GM12878 (cell line): ENCODE results near the gene FOXJ1. TPM values are rescaled to one million over a fixed set of nuclear protein-coding genes. Genes with fewer than 3 reads are reported as not detected.
A peak's percentile ranks its signal among the peaks of the same experiment; 100 is the strongest.

ENCODE experiments used
- ATAC-seq: fragments of 200-7000 bp; cut with Tn5 transposase; 3 replicates; pipeline ENCODE4 v1.9.1; 2020; ENCODE audit warnings: mild to moderate bottlenecking, moderate library complexity
- BruUV-seq: library from RNA; stranded (reverse); fragments of 400-500 nt; replicated peaks from 2 replicates; lab custom pipeline; 2021; lab: Mats Ljungman, UMichigan
- CTCF ChIA-PET: fragments of 300-600 bp; sonication (Branson Sonifier 250); formaldehyde crosslinking; extraction: SDS; loops from one replicate; lab custom pipeline; 2021; ENCODE audit warnings: inconsistent platforms; lab: Yijun Ruan, JAX
- POLR2A ChIA-PET: fragments of 350-600 bp; formaldehyde crosslinking; extraction: SDS; loops from one replicate; lab custom pipeline; 2021; ENCODE audit warnings: inconsistent platforms; lab: Charles Lee
- RAD21 ChIA-PET: fragments of 300-600 bp; sonication (Branson Sonifier 250); formaldehyde crosslinking; loops from one replicate; lab custom pipeline; 2023; ENCODE audit warnings: antibody characterized with exemption; ENCODE audit not compliant: unreplicated experiment; lab: Charles Lee
- SMC1A ChIA-PET: fragments of 300-600 bp; sonication (Branson Sonifier 250); formaldehyde crosslinking; loops from one replicate; lab custom pipeline; 2023; ENCODE audit not compliant: unreplicated experiment, uncharacterized antibody; lab: Charles Lee
- DNase-seq: peaks from one replicate; pipeline ENCODE4 v3.0.0-alpha.2; 2011; ENCODE audit warnings: low read depth, low spot score
- FAIRE-seq: peaks from 3 replicates; lab custom pipeline; 2011; peaks lifted over from hg19 to GRCh38; lab: Jason Lieb, UNC
- H2AFZ ChIP-seq: 2 replicates; pipeline ENCODE4 v1.6.0; 2011; ENCODE audit warnings: low read depth, low read length, control low read depth; ENCODE audit not compliant: control insufficient read depth
- H3K27ac ChIP-seq: 2 replicates; pipeline ENCODE4 v1.5.1; 2011; ENCODE audit warnings: control low read depth; ENCODE audit not compliant: control insufficient read depth, insufficient read depth
- H3K27me3 ChIP-seq, 2 experiments: replicated peaks in 1 of 2; 2 replicates each; pipeline versions ENCODE4 v1.6.0 to v1.6.1; 2011; ENCODE audit warnings: low read length in 1 of 2; ENCODE audit not compliant: control insufficient read depth in 2 of 2, insufficient read depth in 2 of 2
- H3K36me3 ChIP-seq, 2 experiments: 2 replicates each; pipeline ENCODE4 v1.5.1; 2011; ENCODE audit warnings: low read length in 1 of 2; ENCODE audit not compliant: control insufficient read depth in 2 of 2, insufficient read depth in 2 of 2
- H3K4me1 ChIP-seq: 2 replicates; pipeline ENCODE4 v1.6.1; 2011; ENCODE audit warnings: mild to moderate bottlenecking, low read length, moderate library complexity, mixed read lengths; ENCODE audit not compliant: control insufficient read depth, insufficient read depth
- H3K4me2 ChIP-seq: 2 replicates; pipeline ENCODE4 v1.6.0; 2011; ENCODE audit warnings: control low read depth; ENCODE audit not compliant: control insufficient read depth, insufficient read depth
- H3K4me3 ChIP-seq: fragments of 200-600 bp; sonication (generic); 2 replicates; pipeline ENCODE4 v1.5.1; 2016
- H3K79me2 ChIP-seq: 2 replicates; pipeline ENCODE4 v1.6.0; 2011; ENCODE audit warnings: low read length; ENCODE audit not compliant: control insufficient read depth, insufficient read depth
- H3K9ac ChIP-seq: 2 replicates; pipeline ENCODE4 v1.8.0; 2011; ENCODE audit warnings: low read length, control low read depth, mixed read lengths; ENCODE audit not compliant: control insufficient read depth, insufficient read depth
- H3K9me3 ChIP-seq: replicated peaks from 3 replicates; pipeline ENCODE4 v1.5.1; 2011; ENCODE audit warnings: mild to moderate bottlenecking, low read length; ENCODE audit not compliant: control insufficient read depth, insufficient read depth
- H4K20me1 ChIP-seq: 2 replicates; pipeline ENCODE4 v1.6.0; 2011; ENCODE audit not compliant: control insufficient read depth, insufficient read depth
- BMI1 ChIP-seq: fragments of 450-650 bp; IDR thresholded peaks from 2 replicates; pipeline ENCODE4 v1.6.1; 2016; ENCODE audit warnings: mild to moderate bottlenecking, moderate library complexity, borderline replicate concordance
- GABPA ChIP-seq: IDR thresholded peaks from 2 replicates; pipeline ENCODE4 v1.6.1; 2014; ENCODE audit warnings: antibody characterized with exemption, low read depth, mild to moderate bottlenecking, inconsistent platforms
- IRF5 ChIP-seq: fragments of 450-650 bp; IDR thresholded peaks from 2 replicates; pipeline ENCODE4 v1.6.1; 2017; ENCODE audit warnings: borderline replicate concordance
- MEF2B ChIP-seq: fragments of 450-650 bp; IDR thresholded peaks from 2 replicates; pipeline ENCODE4 v1.6.1; 2018; ENCODE audit warnings: mild to moderate bottlenecking, moderate library complexity; ENCODE audit not compliant: partially characterized antibody, poor library complexity, severe bottlenecking
- MLLT1 ChIP-seq: fragments of 450-650 bp; IDR thresholded peaks from 2 replicates; pipeline ENCODE4 v1.6.1; 2016; ENCODE audit warnings: mild to moderate bottlenecking
- NFXL1 ChIP-seq: fragments of 450-650 bp; IDR thresholded peaks from 2 replicates; pipeline ENCODE4 v1.6.1; 2017; ENCODE audit warnings: antibody characterized with exemption, mild to moderate bottlenecking, borderline replicate concordance
- NFYB ChIP-seq: IDR thresholded peaks from 2 replicates; pipeline ENCODE4 v1.6.1; 2011; ENCODE audit warnings: low read depth, mild to moderate bottlenecking, low read length, improper control_type of control experiment, moderate library complexity; ENCODE audit not compliant: insufficient read depth
- PML ChIP-seq: IDR thresholded peaks from 2 replicates; pipeline ENCODE4 v1.6.1; 2012; ENCODE audit warnings: low read length, inconsistent platforms
- RB1 ChIP-seq: fragments of 450-650 bp; formaldehyde crosslinking; IDR thresholded peaks from 2 replicates; pipeline ENCODE4 v1.6.1; 2017; ENCODE audit warnings: mild to moderate bottlenecking, borderline replicate concordance
- RUNX3 ChIP-seq: IDR thresholded peaks from 2 replicates; pipeline ENCODE4 v1.6.1; 2012; ENCODE audit warnings: low read length, inconsistent platforms
- STAT3 ChIP-seq: IDR thresholded peaks from 2 replicates; pipeline ENCODE4 v1.6.1; 2011; ENCODE audit warnings: low read depth, low read length, improper control_type of control experiment
- SUPT20H ChIP-seq: IDR thresholded peaks from 2 replicates; pipeline ENCODE4 v1.6.1; 2011; ENCODE audit warnings: low read depth, mild to moderate bottlenecking, low read length, moderate library complexity, borderline replicate concordance; ENCODE audit not compliant: control insufficient read depth
- TAF1 ChIP-seq: IDR thresholded peaks from 2 replicates; pipeline ENCODE4 v1.6.1; 2011; ENCODE audit warnings: mild to moderate bottlenecking, low read depth, low read length, borderline replicate concordance
- ZNF592 ChIP-seq: fragments of 450-650 bp; IDR thresholded peaks from 2 replicates; pipeline ENCODE4 v1.6.1; 2017; ENCODE audit warnings: mild to moderate bottlenecking, moderate library complexity
- ZZZ3 ChIP-seq: IDR thresholded peaks from 2 replicates; pipeline ENCODE4 v1.6.1; 2011; ENCODE audit warnings: low read depth; ENCODE audit not compliant: control insufficient read depth, insufficient read length
- WGBS: methylation state at CpG from one replicate; pipeline ENCODE4 v1.1.6; 2016; ENCODE audit warnings: low lambda C conversion rate; ENCODE audit not compliant: insufficient replicate concordance, insufficient coverage; ENCODE audit errors: missing lambda C conversion rate; 5-methylcytosine and 5-hydroxymethylcytosine counted together
- in situ Hi-C: fragments of 300-500 bp; cut with MboI; formaldehyde crosslinking; loops from 9 replicates; pipeline ENCODE4 v1.14.3; 2018; ENCODE audit warnings: mixed read lengths
- intact Hi-C: fragments of 100-400 bp; cut with micrococcal nuclease; formaldehyde crosslinking; loops from one replicate; pipeline ENCODE4 v1.14.2; 2022; ENCODE audit not compliant: unreplicated experiment
- polyA plus RNA-seq, 11 experiments: library from polyadenylated mRNA; depleted of rRNA in 4 of 11; unstranded in 6 of 11; stranded (reverse) in 5 of 11; fragments of >200 nt; fragmentation: Nextera tagmentation in 4 of 11; fragmentation: Illumina TruSeq in 1 of 11; extraction: Ambion mirVana in 4 of 11; extraction: Trizol in 1 of 11; gene quantifications; 1 replicate in 1 of 11; 2 replicates in 10 of 11; pipeline versions ENCODE4 v1.2.1 to v1.2.3, GENCODE V29; 2011 to 2016; ENCODE audit warnings: inconsistent platforms in 2 of 11, missing spikeins in 2 of 11, low read depth in 1 of 11
- total RNA-seq, 4 experiments: library from RNA; depleted of rRNA in 3 of 4; stranded (reverse); fragments of >200 nt in 3 of 4; fragmentation: Illumina TruSeq in 1 of 4; extraction: Trizol in 1 of 4; gene quantifications; 2 replicates each; pipeline versions ENCODE4 v1.2.1 to v1.2.3, GENCODE V29; 2013 to 2021

The FOXJ1 gene
- total and polyA plus RNA-seq, 10 of the 15 experiments (the other 5 are each of a cell fraction or from before 2014, with no cell fraction given), result not detected

- TF ChIP-seq MEF2B, result peak; percentile 50
- TF ChIP-seq NFYB, result peak; percentile 63; the same call in 1 of the 2 replicates
- TF ChIP-seq BMI1, result peak; percentile 98
- no peak for TF ChIP-seq IRF5
- no peak for TF ChIP-seq ZZZ3
- no peak for TF ChIP-seq RB1
- no peak for TF ChIP-seq RUNX3
- TF ChIP-seq SUPT20H, result no peak
These were observed at the start of gene FOXJ1 (continued) for GRCh38 chr17:76141212-76142038.

- WGBS, result 87% methylated on average over 4 of the region's 4 CpGs
- Histone ChIP-seq H2AFZ (no peak overlapping the region), H3K36me3 (no peaks in the 10 kb centered on the region), H3K9me3 (no peaks in the 10 kb centered on the region), H3K27me3 (no peaks in the 10 kb centered on the region), H3K4me2 (no peak overlapping the region), H4K20me1 (no peaks in the 10 kb centered on the region), H3K4me1 (peaks cover 56% of the 10 kb centered on the region), H3K4me3 (no peak overlapping the region), H3K79me2 (no peaks in the 10 kb centered on the region), H3K27ac (no peak overlapping the region), H3K9ac (no peak overlapping the region)
- in situ Hi-C loops, result loop anchor here (5.0 kb wide), 1 partner anchor 73 kb away; no protein-coding TSS in a partner anchor
- RAD21 ChIA-PET, result interaction anchor here (0.7 to 17.4 kb wide), 6 partner anchors 20 to 90 kb away, joined by 3 to 419 read pairs (median 6); partner anchors contain the start of gene UBALD2
- DNase-seq (no peak), FAIRE-seq (no peak), ATAC-seq (no peak)
- POLR2A ChIA-PET, result interaction anchor here (0.7 to 16.8 kb wide), 7 partner anchors 10 to 314 kb away, joined by 3 to 427 read pairs (median 5); partner anchors contain the start of gene UBALD2
- CTCF ChIA-PET, result interaction anchor here (0.6 to 12.1 kb wide), 9 partner anchors 10 to 89 kb away, joined by 3 to 160 read pairs (median 4); partner anchors contain the start of gene UBALD2
- intact Hi-C loops, result loop anchor here (2.0 to 5.0 kb wide), 3 partner anchors 48 to 75 kb away; partner anchors contain the start of gene UBALD2
- SMC1A ChIA-PET, result interaction anchor here (0.6 to 12.7 kb wide), 14 partner anchors 8 to 90 kb away, joined by 3 to 152 read pairs (median 4); partner anchors contain the start of gene UBALD2
- BruUV-seq, result no TSS peak
- no peak for TF ChIP-seq STAT3
- no peak for TF ChIP-seq TAF1
- no peak for TF ChIP-seq GABPA
- no peak for TF ChIP-seq NFXL1
- no peak for TF ChIP-seq PML
- TF ChIP-seq MLLT1, result no peak
- TF ChIP-seq ZNF592, result no peak
These were observed 48.7 kb upstream of the FOXJ1 start for GRCh38 chr17:76189741-76190140.
